RWPE1 (cell line): ENCODE results near the gene NINJ2.

Experiments used
- CTCF ChIA-PET: fragments of 350-600 bp; sonication (Branson Sonifier 250); formaldehyde crosslinking; extraction: SDS; loops from one replicate; lab custom pipeline; 2021; lab: Yijun Ruan, JAX
- POLR2A ChIA-PET: fragments of 400-600 bp; formaldehyde crosslinking; extraction: SDS; loops from one replicate; lab custom pipeline; 2020; ENCODE audit warnings: antibody characterized with exemption; ENCODE audit not compliant: low non-redundant PET; lab: Yijun Ruan, JAX
- DNase-seq: peaks from one replicate; pipeline ENCODE4 v3.0.0; 2012; ENCODE audit warnings: low spot score
- H3K27ac ChIP-seq: fragments of 450-650 bp; 2 replicates; pipeline ENCODE4 v1.5.1; 2017
- TF ChIP-seq, protein P1 (sequence below): fragments of 450-650 bp; conservative IDR thresholded peaks from 2 replicates; pipeline ENCODE4 v1.5.1; 2017; ENCODE audit warnings: low read depth, mild to moderate bottlenecking

The NINJ2 gene

DNA sequence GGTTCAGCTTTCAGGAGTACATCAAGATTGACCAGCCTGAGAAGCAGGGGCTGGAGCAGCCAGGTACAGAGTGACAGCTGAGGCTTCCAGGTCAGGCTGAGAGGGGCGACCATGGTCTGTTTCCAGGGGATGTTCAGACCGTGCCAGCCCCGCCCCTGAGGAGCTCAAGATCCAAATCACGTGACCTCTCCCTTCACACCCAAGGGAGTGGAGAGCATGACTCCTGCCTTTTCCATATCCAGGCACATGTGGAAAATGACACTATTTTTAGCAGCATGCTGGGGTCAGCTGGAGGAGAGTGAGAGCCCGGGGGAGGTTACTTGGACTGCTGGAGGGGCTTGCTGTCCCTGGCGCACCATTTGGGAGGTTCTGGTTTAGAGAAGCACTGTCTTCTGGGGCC is 110.8 kb downstream of the NINJ2 start:
- ChIA-PET POLR2A (no interaction called here), CTCF (no interaction called here)
- no peak for DNase-seq
- TF ChIP-seq, protein P1, sequence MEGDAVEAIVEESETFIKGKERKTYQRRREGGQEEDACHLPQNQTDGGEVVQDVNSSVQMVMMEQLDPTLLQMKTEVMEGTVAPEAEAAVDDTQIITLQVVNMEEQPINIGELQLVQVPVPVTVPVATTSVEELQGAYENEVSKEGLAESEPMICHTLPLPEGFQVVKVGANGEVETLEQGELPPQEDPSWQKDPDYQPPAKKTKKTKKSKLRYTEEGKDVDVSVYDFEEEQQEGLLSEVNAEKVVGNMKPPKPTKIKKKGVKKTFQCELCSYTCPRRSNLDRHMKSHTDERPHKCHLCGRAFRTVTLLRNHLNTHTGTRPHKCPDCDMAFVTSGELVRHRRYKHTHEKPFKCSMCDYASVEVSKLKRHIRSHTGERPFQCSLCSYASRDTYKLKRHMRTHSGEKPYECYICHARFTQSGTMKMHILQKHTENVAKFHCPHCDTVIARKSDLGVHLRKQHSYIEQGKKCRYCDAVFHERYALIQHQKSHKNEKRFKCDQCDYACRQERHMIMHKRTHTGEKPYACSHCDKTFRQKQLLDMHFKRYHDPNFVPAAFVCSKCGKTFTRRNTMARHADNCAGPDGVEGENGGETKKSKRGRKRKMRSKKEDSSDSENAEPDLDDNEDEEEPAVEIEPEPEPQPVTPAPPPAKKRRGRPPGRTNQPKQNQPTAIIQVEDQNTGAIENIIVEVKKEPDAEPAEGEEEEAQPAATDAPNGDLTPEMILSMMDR: no peak
- H3K27ac ChIP-seq: no peak overlapping the region

DNA sequence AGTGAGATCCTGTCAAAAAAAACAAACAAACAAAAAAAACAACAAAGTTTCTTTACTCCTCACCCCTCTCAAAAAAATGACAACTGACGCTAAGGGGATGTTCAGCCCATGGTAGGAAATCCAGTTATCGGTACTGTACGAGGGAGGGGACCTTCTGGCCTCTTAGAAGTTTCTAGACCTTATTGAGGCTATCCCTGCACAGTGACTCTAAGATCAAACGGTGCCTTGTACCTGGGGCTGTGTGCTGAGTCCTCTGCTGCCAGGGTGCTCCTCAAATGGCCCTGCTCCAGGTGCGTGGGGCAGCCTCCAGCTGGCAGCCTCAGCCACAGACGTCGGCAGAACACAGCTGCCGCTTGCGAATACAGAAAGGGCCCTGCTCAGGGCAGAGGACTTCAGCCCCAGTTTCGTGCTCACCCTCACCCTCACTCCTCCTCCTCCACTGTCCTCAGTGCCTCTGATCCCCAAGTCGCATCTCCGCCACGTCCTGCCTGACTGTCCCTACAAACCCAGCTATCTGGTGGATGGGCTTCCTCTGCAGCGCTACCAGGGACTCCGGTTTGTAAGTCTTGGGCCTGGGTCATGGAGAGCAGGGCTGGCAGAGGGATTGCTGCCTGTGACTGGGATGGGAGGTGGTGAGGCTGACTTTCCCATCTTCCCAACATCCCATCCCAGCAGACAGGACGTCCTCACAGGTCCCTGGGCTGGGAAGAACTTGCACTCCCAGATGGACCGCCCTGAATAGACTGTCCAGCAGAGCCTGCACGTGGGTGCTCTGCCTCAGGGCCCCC is 112.6 kb downstream of the NINJ2 start:
- no peak overlapping the region for H3K27ac ChIP-seq
- no peak for DNase-seq
- CTCF ChIA-PET: interaction anchor here (0.7 to 1.0 kb wide), 2 partner anchors 108 to 110 kb away, joined by 3 to 5 read pairs; no protein-coding TSS in a partner anchor
- TF ChIP-seq, protein P1: no peak
- POLR2A ChIA-PET: no interaction called here

- H3K27ac ChIP-seq: no peak overlapping the region
- no peak for DNase-seq
- CTCF ChIA-PET: no interaction called here
- TF ChIP-seq, protein P1: no peak
- POLR2A ChIA-PET: no interaction called here
Measured at GRCh38 chr12:549476-550082, 113.7 kb downstream of the NINJ2 start.

DNA sequence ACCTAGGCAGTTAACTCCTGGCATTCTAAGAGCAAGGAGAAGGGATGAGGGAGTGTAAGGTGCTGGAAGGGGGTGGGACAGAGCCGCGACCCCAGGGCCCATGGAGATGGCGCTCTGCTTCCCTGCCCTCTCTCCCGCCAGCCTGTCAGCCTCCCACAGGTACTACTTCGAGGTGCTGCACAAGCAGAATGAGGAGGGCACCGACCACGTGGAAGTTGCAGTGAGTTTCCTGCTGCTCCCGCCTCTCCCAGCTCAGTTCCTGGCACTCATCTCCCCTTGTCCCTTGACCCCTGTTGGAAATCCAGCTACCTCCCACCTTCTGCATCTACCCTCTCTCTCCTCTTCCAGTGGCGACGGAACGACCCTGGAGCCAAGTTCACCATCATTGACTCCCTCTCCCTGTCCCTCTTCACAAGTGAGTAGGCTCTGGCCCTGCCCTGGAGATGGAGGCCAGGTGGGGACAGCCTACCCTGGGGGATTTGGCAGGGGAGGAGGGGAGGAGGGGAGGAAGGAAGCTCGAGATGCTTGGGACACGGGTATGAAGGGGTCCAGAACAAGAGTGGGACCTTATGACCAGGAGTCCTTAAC is 115.3 kb downstream of the NINJ2 start:
- ChIA-PET CTCF (interaction anchor here (0.6 to 2.7 kb wide), 9 partner anchors 8 to 117 kb away, joined by 3 to 42 read pairs (median 5); no protein-coding TSS in a partner anchor), POLR2A (no interaction called here)
- TF ChIP-seq, protein P1: no peak
- DNase-seq: no peak
- no peak overlapping the region for H3K27ac ChIP-seq

DNA sequence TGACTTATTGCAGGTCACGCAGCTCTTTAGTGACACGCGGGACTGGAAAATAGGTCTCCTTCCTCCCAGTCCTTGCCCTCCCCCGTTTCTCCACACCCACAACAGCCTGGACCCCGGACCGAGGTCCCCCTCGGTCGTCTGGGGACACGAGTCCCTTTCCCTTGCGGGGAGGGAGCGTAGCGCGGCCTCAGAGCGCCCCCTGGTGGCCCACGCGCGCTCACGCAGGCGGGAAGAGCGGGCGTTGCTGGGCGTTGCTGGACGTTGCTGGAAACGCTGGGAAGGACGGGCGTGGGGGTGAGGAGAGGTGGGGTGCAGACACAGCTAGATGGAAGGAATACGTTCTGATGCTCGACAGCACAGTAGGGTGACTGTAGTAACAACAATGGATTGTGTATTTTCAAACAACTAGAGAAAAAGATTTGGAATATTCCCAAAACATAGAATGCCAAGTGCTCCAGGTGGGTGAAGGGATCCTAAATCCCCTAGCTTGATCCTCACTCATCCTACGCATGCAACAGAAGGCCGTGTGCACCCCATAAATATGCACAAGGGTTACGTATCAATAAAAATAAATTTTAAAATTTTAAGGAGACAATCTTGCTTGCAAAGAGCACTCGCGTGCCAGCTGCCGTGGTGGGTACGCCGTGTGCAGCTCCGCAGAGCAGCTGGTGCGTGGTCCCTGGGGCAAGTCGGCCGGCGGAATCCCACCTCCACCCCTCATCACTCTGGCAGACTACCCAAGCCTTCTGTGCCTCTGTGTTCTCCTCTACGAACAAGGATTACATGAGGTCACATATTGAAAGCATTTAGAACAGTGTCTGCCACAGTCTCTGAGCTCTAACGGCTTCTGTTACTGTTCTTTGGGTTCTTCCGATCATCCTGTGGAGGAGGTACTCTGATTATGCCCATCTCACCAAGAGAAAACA is 116.1 kb downstream of the NINJ2 start:
- no peak overlapping the region for H3K27ac ChIP-seq
- DNase-seq: peak; percentile 67
- TF ChIP-seq, protein P1: peak; percentile 82
- CTCF ChIA-PET: interaction anchor here (0.6 to 2.7 kb wide), 20 partner anchors 9 to 243 kb away, joined by 3 to 42 read pairs (median 3); no protein-coding TSS in a partner anchor
- POLR2A ChIA-PET: no interaction called here
